Parathyroid adenoma (tissue), 2 donors: ENCODE data around the gene ACKR2.

Experiments
- H2AFZ ChIP-seq: fragments of 300-600 bp; sonication (generic); one replicate; pipeline ENCODE4 v1.7.0; 2017; ENCODE audit warnings: antibody characterized with exemption, mild to moderate bottlenecking
- H3K27ac ChIP-seq: fragments of 300-600 bp; sonication (generic); one replicate; pipeline ENCODE4 v1.7.0; 2017
- H3K27me3 ChIP-seq: fragments of 300-600 bp; sonication (generic); one replicate; pipeline ENCODE4 v1.7.0; 2017; ENCODE audit warnings: low read length; ENCODE audit not compliant: control insufficient read depth, insufficient read depth
- H3K36me3 ChIP-seq: fragments of 300-600 bp; sonication (generic); one replicate; pipeline ENCODE4 v1.7.0; 2017; ENCODE audit warnings: low read length; ENCODE audit not compliant: control insufficient read depth, insufficient read depth
- H3K4me1 ChIP-seq: fragments of 300-600 bp; sonication (generic); one replicate; pipeline ENCODE4 v1.7.0; 2017; ENCODE audit warnings: control low read depth
- H3K4me2 ChIP-seq: fragments of 300-600 bp; sonication (generic); one replicate; pipeline ENCODE4 v1.7.0; 2017; ENCODE audit warnings: low read length
- H3K4me3 ChIP-seq: fragments of 300-600 bp; sonication (generic); one replicate; pipeline ENCODE4 v1.7.0; 2017; ENCODE audit warnings: low read depth, low read length
- H3K79me2 ChIP-seq: fragments of 300-600 bp; sonication (generic); one replicate; pipeline ENCODE4 v1.7.0; 2017; ENCODE audit warnings: control low read depth
- H3K9ac ChIP-seq: fragments of 300-600 bp; sonication (generic); one replicate; pipeline ENCODE4 v1.7.0; 2017; ENCODE audit warnings: mild to moderate bottlenecking
- H3K9me3 ChIP-seq: fragments of 300-600 bp; sonication (generic); one replicate; pipeline ENCODE4 v1.7.0; 2017; ENCODE audit warnings: low read length; ENCODE audit not compliant: control insufficient read depth
- TF ChIP-seq, protein P1 (sequence below): fragments of 300-600 bp; sonication (generic); IDR thresholded peaks from one replicate; pipeline ENCODE4 v1.7.0; 2017; ENCODE audit warnings: antibody characterized with exemption, mild to moderate bottlenecking
- donor health status: primary hyperparathyroidism.

ACKR2 gene

DNA sequence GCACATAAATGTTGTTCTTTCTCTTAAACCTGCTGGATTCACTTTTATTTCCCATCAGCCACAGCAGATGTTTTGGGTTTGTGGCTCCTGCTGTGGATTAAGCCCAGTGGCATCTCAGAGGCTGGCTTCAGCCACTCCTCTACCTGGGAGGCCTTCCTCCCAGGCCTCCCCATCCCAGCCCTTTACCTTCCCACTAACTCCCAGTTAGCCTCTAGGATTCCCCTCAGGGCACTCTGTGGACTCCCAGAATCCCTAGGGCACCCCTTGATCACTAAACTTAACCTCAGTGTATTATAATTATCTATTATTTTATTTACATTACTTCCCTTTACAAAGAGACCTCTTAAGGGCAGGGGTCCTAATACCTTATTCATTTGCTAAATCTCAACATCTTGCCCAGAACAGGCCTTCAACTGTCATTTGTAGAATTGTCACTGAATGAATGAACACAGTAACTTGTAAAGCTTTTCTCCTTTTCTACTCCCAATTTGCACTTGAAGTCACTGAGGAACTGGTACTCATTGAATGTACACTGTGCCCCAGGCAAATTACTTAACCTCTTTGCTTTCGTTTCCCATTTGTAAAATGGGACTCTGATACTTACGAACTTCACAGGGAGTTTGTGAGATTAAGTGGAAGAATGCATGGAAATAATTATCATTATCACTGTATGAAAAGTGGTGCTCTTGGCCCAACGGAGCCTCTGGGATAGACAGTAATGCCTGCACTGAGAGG lies 44.5 kb upstream of the ACKR2 start:
- H3K27ac ChIP-seq = no peak overlapping the region

GRCh38 chr3:42769477-42770131 lies 39.6 kb upstream of the ACKR2 start:
- Histone ChIP-seq H3K27ac (no peak overlapping the region), H3K9ac (no peak overlapping the region), H3K36me3 (no peaks in the 10 kb centered on the region), H2AFZ (no peak overlapping the region), H3K4me1 (no peaks in the 10 kb centered on the region), H3K4me3 (no peak overlapping the region), H3K4me2 (no peak overlapping the region), H3K27me3 (no peaks in the 10 kb centered on the region), H3K9me3 (no peaks in the 10 kb centered on the region), H3K79me2 (no peaks in the 10 kb centered on the region)
- TF ChIP-seq, protein P1, sequence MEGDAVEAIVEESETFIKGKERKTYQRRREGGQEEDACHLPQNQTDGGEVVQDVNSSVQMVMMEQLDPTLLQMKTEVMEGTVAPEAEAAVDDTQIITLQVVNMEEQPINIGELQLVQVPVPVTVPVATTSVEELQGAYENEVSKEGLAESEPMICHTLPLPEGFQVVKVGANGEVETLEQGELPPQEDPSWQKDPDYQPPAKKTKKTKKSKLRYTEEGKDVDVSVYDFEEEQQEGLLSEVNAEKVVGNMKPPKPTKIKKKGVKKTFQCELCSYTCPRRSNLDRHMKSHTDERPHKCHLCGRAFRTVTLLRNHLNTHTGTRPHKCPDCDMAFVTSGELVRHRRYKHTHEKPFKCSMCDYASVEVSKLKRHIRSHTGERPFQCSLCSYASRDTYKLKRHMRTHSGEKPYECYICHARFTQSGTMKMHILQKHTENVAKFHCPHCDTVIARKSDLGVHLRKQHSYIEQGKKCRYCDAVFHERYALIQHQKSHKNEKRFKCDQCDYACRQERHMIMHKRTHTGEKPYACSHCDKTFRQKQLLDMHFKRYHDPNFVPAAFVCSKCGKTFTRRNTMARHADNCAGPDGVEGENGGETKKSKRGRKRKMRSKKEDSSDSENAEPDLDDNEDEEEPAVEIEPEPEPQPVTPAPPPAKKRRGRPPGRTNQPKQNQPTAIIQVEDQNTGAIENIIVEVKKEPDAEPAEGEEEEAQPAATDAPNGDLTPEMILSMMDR = no peak

More for the DNA sequence above, 44.5 kb upstream of the ACKR2 start:
- Histone ChIP-seq H3K36me3 (no peaks in the 10 kb centered on the region), H3K9me3 (no peaks in the 10 kb centered on the region), H3K4me3 (no peak overlapping the region), H2AFZ (no peak overlapping the region), H3K79me2 (no peaks in the 10 kb centered on the region), H3K9ac (no peak overlapping the region), H3K4me1 (no peaks in the 10 kb centered on the region), H3K4me2 (no peak overlapping the region), H3K27me3 (no peaks in the 10 kb centered on the region)
- TF ChIP-seq, protein P1 = no peak

DNA sequence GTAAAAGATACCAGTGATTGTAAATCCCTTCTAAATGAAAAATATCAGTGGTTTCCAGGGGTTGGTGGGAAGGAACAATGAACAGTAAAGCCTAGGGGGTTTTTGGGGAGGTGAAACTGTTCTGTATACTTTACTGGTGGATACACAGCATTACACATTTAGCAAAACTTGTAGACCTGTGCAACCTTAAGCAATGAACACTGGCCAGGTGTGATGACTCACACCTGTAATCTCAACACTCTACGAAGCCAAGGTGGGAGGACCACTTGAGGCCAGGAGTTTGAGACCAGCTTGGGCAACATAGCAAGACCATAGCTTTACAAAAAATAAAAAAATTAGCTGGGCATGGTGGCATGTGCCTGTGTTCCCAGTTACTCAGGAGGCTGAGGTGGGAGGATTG lies 38.0 kb upstream of the ACKR2 start:
- H2AFZ ChIP-seq = no peak overlapping the region
- no peaks in the 10 kb centered on the region for H3K79me2 ChIP-seq
- no peak overlapping the region for H3K4me3 ChIP-seq
- no peak overlapping the region for H3K27ac ChIP-seq
- TF ChIP-seq, protein P1 = no peak
- no peaks in the 10 kb centered on the region for H3K36me3 ChIP-seq
- no peaks in the 10 kb centered on the region for H3K9me3 ChIP-seq
- no peaks in the 10 kb centered on the region for H3K27me3 ChIP-seq
- no peak overlapping the region for H3K9ac ChIP-seq
- no peaks in the 10 kb centered on the region for H3K4me1 ChIP-seq
- no peak overlapping the region for H3K4me2 ChIP-seq

DNA sequence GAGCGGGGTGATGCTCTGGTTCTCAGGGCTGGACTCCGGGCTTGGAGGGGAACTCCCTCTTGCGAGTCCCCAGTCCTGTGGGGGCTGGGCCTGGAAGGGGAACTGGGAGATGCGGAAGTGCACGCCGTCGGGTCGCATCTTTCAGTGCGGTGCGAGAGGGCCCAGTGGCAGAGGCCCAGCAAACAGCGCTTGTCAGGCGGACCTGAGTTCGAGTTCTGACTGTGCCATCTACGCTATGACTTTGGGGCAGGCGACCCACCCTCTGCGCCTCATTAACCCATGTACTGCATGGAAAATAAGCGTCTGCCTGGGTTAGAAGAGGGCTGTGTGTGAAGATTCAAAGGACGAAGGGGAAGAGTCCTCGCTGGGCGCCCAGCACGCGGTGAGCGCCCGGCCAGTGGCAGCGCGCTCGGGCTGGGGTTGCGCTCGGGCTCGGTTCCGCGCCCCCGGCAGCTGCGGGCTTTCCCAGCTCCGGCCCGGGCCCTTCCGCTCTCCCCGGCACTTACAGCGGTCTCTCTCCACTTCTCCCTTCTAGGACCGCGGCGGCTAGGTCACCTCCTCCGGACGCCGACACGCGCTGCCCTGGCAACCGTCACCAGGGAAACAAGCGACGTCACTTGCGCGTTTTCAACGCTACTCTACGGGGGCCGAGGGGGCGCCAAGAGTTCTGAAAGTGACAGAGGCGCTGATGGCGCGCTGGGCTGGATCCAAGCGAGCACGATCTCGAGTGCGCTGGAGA lies 36.4 kb upstream of the ACKR2 start, which contains the start of gene CCDC13:
Gene CCDC13 (minus strand): TSS at position 584 of the 739 bp plus-strand sequence. CDS start 14,908 bp downstream, outside the sequence.
- Histone ChIP-seq H3K79me2 (no peaks in the 10 kb centered on the region), H3K9ac (no peak within 1 kb of the TSS)

More for the DNA sequence above, 36.4 kb upstream of the ACKR2 start, which contains the start of gene CCDC13:
- Histone ChIP-seq H3K4me2 (peak within 1 kb of the TSS; percentile 72), H3K27me3 (no peaks in the 10 kb centered on the region), H3K27ac (peak within 1 kb of the TSS; percentile 61), H3K36me3 (no peaks in the 10 kb centered on the region), H3K9me3 (no peaks in the 10 kb centered on the region), H3K4me3 (peak within 1 kb of the TSS; percentile 71), H2AFZ (peak within 1 kb of the TSS; percentile 88), H3K4me1 (no peaks in the 10 kb centered on the region)
- TF ChIP-seq, protein P1 = no peak
